ELF-1 (cell line): ENCODE data around the gene EYS.
"Not testable (repeated sequence)": the region's sequence is repeated elsewhere in the genome, so short reads cannot be mapped to it uniquely, and the experiment has no call there.

ENCODE experiments used
- DNase-seq: peaks from one replicate; pipeline ENCODE4 v3.0.0-alpha.2; 2016; ENCODE audit warnings: low read depth, low spot score

The EYS gene

GRCh38 chr6:65633501-65633900, 73.5 kb downstream of the EYS start:
- no peak for DNase-seq

- no peak for DNase-seq
These were observed 75.3 kb downstream of the EYS start for GRCh38 chr6:65631711-65632110.

GRCh38 chr6:65627434-65627999, 79.5 kb downstream of the EYS start:
- not testable (repeated sequence) for DNase-seq

GRCh38 chr6:65627015-65627414, 80.0 kb downstream of the EYS start:
- DNase-seq = no peak

- DNase-seq = no peak
These were observed 83.5 kb downstream of the EYS start for GRCh38 chr6:65623566-65623965.

- DNase-seq = no peak
These were observed 96.3 kb downstream of the EYS start for GRCh38 chr6:65610746-65611145.

- DNase-seq = no peak
These were observed 111.5 kb downstream of the EYS start for GRCh38 chr6:65595540-65595939.

GRCh38 chr6:65570340-65570739, 136.7 kb downstream of the EYS start:
- no peak for DNase-seq

- DNase-seq = peak; percentile 61
These were observed 137.5 kb downstream of the EYS start for GRCh38 chr6:65569505-65569904.

- peak; percentile 52 for DNase-seq
These were observed 138.0 kb downstream of the EYS start for GRCh38 chr6:65569056-65569455.

- peak; percentile 8 for DNase-seq
These were observed 140.9 kb downstream of the EYS start for GRCh38 chr6:65566117-65566516.

GRCh38 chr6:65558071-65558470, 149.0 kb downstream of the EYS start:
- no peak for DNase-seq

GRCh38 chr6:65557224-65557623, 149.8 kb downstream of the EYS start:
- no peak for DNase-seq

- DNase-seq = no peak
These were observed 160.1 kb downstream of the EYS start for GRCh38 chr6:65546894-65547293.

GRCh38 chr6:65545920-65546319, 161.1 kb downstream of the EYS start:
- DNase-seq = no peak

GRCh38 chr6:65538644-65539043, 168.4 kb downstream of the EYS start:
- DNase-seq = no peak

- DNase-seq = no peak
These were observed 169.4 kb downstream of the EYS start for GRCh38 chr6:65537600-65537999.

- DNase-seq = no peak
These were observed 175.5 kb downstream of the EYS start for GRCh38 chr6:65531533-65531932.

GRCh38 chr6:65524232-65524631, 182.8 kb downstream of the EYS start:
- no peak for DNase-seq

GRCh38 chr6:65505736-65506135, 201.3 kb downstream of the EYS start:
- DNase-seq = no peak

GRCh38 chr6:65501045-65501444, 206.0 kb downstream of the EYS start:
- no peak for DNase-seq

GRCh38 chr6:65483652-65484051, 223.4 kb downstream of the EYS start:
- DNase-seq = not testable (repeated sequence)

- no peak for DNase-seq
These were observed 237.4 kb downstream of the EYS start for GRCh38 chr6:65469650-65470049.

GRCh38 chr6:65468307-65468706, 238.7 kb downstream of the EYS start:
- no peak for DNase-seq
